Transverse colon (tissue), 4 donors: ENCODE data around the gene ZNF439.

ENCODE experiments used
- CTCF ChIP-seq, 5 experiments: fragments of 200-600 bp in 3 of 5; fragments of 450-650 bp in 2 of 5; sonication (generic) in 3 of 5; IDR thresholded peaks; 1 replicate in 2 of 5; 2 replicates in 3 of 5; pipeline ENCODE4 v1.5.1; 2016 to 2017; ENCODE audit warnings: antibody characterized with exemption in 5 of 5, inconsistent platforms in 3 of 5, mild to moderate bottlenecking in 2 of 5, moderate library complexity in 1 of 5
- POLR2A ChIP-seq: fragments of 450-650 bp; IDR thresholded peaks from one replicate; pipeline ENCODE4 v1.6.1; 2016; ENCODE audit warnings: antibody characterized with exemption, mild to moderate bottlenecking, moderate library complexity
- POLR2AphosphoS5 ChIP-seq, 3 donors: sonication (generic); formaldehyde crosslinking; IDR thresholded peaks; one replicate each; pipeline ENCODE4 v1.6.1; 2016; ENCODE audit warnings: antibody characterized with exemption in 3 of 3

GRCh38 chr19:11807099-11807380, 41.5 kb upstream of the ZNF439 start:
- TF ChIP-seq CTCF (IDR thresholded peaks at IDR 0.05) = no peak
- TF ChIP-seq POLR2AphosphoS5 (IDR thresholded peaks at IDR 0.05) = no peak
- TF ChIP-seq POLR2A = no peak
